Panc1 (cell line): ENCODE results near the gene TRIB2. TPM values are rescaled to one million over a fixed set of nuclear protein-coding genes. Genes with fewer than 3 reads are reported as not detected.

ENCODE experiments used
- ATAC-seq: fragments of 200-7000 bp; cut with Tn5 transposase; 2 replicates; pipeline ENCODE4 v1.9.1; 2020; ENCODE audit warnings: mild to moderate bottlenecking, moderate library complexity
- BruUV-seq: library from RNA; stranded (reverse); fragments of 400-500 nt; replicated peaks from 2 replicates; lab custom pipeline; 2021; lab: Mats Ljungman, UMichigan
- CTCF ChIA-PET: fragments of 300-600 bp; sonication (Branson Sonifier 250); formaldehyde crosslinking; loops from one replicate; lab custom pipeline; 2022; ENCODE audit warnings: antibody characterized with exemption; lab: Charles Lee
- POLR2A ChIA-PET: fragments of 300-600 bp; sonication (Branson Sonifier 250); formaldehyde crosslinking; loops from one replicate; lab custom pipeline; 2022; ENCODE audit warnings: antibody characterized with exemption; lab: Charles Lee
- DNase-seq: peaks from one replicate; pipeline ENCODE4 v3.0.0-alpha.2; 2010; ENCODE audit warnings: low read depth, low spot score
- H3K27ac ChIP-seq: 2 replicates; pipeline ENCODE4 v1.5.1; 2011; ENCODE audit warnings: mild to moderate bottlenecking, low read length, inconsistent platforms
- H3K27me3 ChIP-seq: fragments of 200-500 bp; sonication (Bioruptor generic); 2 replicates; pipeline ENCODE4 v1.6.0; 2014; ENCODE audit warnings: low read length, inconsistent platforms; ENCODE audit not compliant: control insufficient read depth, insufficient read depth
- H3K36me3 ChIP-seq: fragments of 200-500 bp; sonication (Bioruptor generic); 2 replicates; pipeline ENCODE4 v1.5.1; 2014; ENCODE audit warnings: inconsistent platforms, mild to moderate bottlenecking, low read length, moderate library complexity; ENCODE audit not compliant: control insufficient read depth, insufficient read depth
- H3K4me1 ChIP-seq: 2 replicates; pipeline ENCODE4 v1.5.1; 2011; ENCODE audit warnings: inconsistent platforms, mild to moderate bottlenecking, low read length, moderate library complexity; ENCODE audit not compliant: control insufficient read depth, insufficient read depth
- H3K4me3 ChIP-seq, 2 experiments: 2 replicates each; pipeline ENCODE4 v1.5.1; 2011 to 2012; ENCODE audit warnings: low read depth in 2 of 2, low read length in 2 of 2, mild to moderate bottlenecking in 2 of 2, inconsistent platforms in 1 of 2, moderate library complexity in 1 of 2
- H3K9me3 ChIP-seq: fragments of 200-500 bp; sonication (Bioruptor generic); 2 replicates; pipeline ENCODE4 v1.5.1; 2014; ENCODE audit warnings: low read depth, mild to moderate bottlenecking, inconsistent platforms, low read length, moderate library complexity; ENCODE audit not compliant: control insufficient read depth, insufficient read depth
- POLR2AphosphoS5 ChIP-seq: IDR thresholded peaks from 2 replicates; pipeline ENCODE4 v1.6.1; 2012; ENCODE audit warnings: mild to moderate bottlenecking, low read depth, low read length, moderate library complexity
- SIN3A ChIP-seq: IDR thresholded peaks from 2 replicates; pipeline ENCODE4 v1.6.1; 2012; ENCODE audit warnings: low read depth, mild to moderate bottlenecking, low read length, moderate library complexity, borderline replicate concordance; ENCODE audit not compliant: insufficient read depth
- TCF7L2 ChIP-seq: IDR thresholded peaks from 2 replicates; pipeline ENCODE4 v1.6.1; 2011; ENCODE audit warnings: mild to moderate bottlenecking, low read depth, low read length, inconsistent platforms
- in situ Hi-C: cut with HindIII; loops from 2 replicates; pipeline ENCODE4 v1.10.0; 2016; ENCODE audit warnings: low sequenced_read_pairs, low pct_unique_long_range_greater_than_20kb
- intact Hi-C: fragments of 100-400 bp; cut with micrococcal nuclease; formaldehyde crosslinking; loops from one replicate; pipeline ENCODE4 v1.10.0; 2022; ENCODE audit not compliant: unreplicated experiment
- total RNA-seq: library from RNA; stranded (reverse); gene quantifications from one replicate; pipeline ENCODE4 v1.2.1, GENCODE V29; 2021; ENCODE audit not compliant: unreplicated experiment
- TF ChIP-seq, protein P1 (sequence below): fragments of 450-650 bp; IDR thresholded peaks from 2 replicates; pipeline ENCODE4 v1.5.1; 2017; ENCODE audit warnings: mild to moderate bottlenecking
- TF ChIP-seq, protein P2 (sequence below), 2 experiments: IDR thresholded peaks; 2 replicates each; pipeline ENCODE4 v1.6.1; 2011 to 2012; ENCODE audit warnings: low read depth in 2 of 2, control low read depth in 1 of 2, low read length in 1 of 2, mild to moderate bottlenecking in 1 of 2, moderate library complexity in 1 of 2; ENCODE audit not compliant: insufficient read depth in 1 of 2

TRIB2 gene
- total RNA-seq, 1 experiment from 2014 or later, result 43.2 TPM

DNA sequence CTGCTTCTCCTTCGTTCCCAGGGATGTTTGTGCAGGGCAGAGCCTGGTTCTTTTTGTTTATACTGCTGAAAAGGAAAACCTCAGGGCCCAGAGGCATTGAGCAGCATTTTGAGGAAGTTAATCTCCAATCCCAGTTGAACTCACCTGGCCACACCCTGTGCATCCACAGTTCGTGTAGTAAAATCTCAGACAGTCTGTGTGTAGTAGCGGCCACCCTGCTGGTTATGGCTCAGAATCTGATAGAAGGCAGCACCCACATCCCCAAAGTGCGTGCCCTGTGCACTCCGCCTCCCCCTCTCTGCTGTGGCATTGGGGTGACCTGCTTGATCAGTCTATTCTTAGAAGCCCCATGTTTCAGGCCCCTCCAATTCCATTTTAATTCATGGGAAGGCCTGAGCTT, 10.9 kb downstream of the TRIB2 start:
- BruUV-seq, result no TSS peak
- CTCF ChIA-PET, result no interaction called here
- DNase-seq, result no peak
- H3K4me3 ChIP-seq, result no peak overlapping the region
- H3K9me3 ChIP-seq, result no peaks in the 10 kb centered on the region
- peaks cover 2% of the 10 kb centered on the region; the same call in 1 of the 2 replicates for H3K36me3 ChIP-seq
- H3K27ac ChIP-seq, result no peak overlapping the region
- ATAC-seq, result no peak
- in situ Hi-C loops (no loop called here), intact Hi-C loops (no loop called here)
- POLR2A ChIA-PET, result interaction anchor here (0.6 kb wide), 1 partner anchor 52 kb away, joined by 5 read pairs; no protein-coding TSS in a partner anchor
- TF ChIP-seq SIN3A (no peak), TCF7L2 (no peak), POLR2AphosphoS5 (no peak)
- TF ChIP-seq, protein P1, sequence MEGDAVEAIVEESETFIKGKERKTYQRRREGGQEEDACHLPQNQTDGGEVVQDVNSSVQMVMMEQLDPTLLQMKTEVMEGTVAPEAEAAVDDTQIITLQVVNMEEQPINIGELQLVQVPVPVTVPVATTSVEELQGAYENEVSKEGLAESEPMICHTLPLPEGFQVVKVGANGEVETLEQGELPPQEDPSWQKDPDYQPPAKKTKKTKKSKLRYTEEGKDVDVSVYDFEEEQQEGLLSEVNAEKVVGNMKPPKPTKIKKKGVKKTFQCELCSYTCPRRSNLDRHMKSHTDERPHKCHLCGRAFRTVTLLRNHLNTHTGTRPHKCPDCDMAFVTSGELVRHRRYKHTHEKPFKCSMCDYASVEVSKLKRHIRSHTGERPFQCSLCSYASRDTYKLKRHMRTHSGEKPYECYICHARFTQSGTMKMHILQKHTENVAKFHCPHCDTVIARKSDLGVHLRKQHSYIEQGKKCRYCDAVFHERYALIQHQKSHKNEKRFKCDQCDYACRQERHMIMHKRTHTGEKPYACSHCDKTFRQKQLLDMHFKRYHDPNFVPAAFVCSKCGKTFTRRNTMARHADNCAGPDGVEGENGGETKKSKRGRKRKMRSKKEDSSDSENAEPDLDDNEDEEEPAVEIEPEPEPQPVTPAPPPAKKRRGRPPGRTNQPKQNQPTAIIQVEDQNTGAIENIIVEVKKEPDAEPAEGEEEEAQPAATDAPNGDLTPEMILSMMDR, result no peak
- TF ChIP-seq, protein P2, sequence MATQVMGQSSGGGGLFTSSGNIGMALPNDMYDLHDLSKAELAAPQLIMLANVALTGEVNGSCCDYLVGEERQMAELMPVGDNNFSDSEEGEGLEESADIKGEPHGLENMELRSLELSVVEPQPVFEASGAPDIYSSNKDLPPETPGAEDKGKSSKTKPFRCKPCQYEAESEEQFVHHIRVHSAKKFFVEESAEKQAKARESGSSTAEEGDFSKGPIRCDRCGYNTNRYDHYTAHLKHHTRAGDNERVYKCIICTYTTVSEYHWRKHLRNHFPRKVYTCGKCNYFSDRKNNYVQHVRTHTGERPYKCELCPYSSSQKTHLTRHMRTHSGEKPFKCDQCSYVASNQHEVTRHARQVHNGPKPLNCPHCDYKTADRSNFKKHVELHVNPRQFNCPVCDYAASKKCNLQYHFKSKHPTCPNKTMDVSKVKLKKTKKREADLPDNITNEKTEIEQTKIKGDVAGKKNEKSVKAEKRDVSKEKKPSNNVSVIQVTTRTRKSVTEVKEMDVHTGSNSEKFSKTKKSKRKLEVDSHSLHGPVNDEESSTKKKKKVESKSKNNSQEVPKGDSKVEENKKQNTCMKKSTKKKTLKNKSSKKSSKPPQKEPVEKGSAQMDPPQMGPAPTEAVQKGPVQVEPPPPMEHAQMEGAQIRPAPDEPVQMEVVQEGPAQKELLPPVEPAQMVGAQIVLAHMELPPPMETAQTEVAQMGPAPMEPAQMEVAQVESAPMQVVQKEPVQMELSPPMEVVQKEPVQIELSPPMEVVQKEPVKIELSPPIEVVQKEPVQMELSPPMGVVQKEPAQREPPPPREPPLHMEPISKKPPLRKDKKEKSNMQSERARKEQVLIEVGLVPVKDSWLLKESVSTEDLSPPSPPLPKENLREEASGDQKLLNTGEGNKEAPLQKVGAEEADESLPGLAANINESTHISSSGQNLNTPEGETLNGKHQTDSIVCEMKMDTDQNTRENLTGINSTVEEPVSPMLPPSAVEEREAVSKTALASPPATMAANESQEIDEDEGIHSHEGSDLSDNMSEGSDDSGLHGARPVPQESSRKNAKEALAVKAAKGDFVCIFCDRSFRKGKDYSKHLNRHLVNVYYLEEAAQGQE (IDR thresholded peaks at IDR 0.05; ENCODE audit: insufficient read depth in 1 of 2, low read depth in 2 of 2, low read length in 1 of 2), result no peak
- H3K27me3 ChIP-seq, result no peaks in the 10 kb centered on the region
- peaks cover under 1% of the 10 kb centered on the region; the same call in 1 of the 2 replicates for H3K4me1 ChIP-seq

DNA sequence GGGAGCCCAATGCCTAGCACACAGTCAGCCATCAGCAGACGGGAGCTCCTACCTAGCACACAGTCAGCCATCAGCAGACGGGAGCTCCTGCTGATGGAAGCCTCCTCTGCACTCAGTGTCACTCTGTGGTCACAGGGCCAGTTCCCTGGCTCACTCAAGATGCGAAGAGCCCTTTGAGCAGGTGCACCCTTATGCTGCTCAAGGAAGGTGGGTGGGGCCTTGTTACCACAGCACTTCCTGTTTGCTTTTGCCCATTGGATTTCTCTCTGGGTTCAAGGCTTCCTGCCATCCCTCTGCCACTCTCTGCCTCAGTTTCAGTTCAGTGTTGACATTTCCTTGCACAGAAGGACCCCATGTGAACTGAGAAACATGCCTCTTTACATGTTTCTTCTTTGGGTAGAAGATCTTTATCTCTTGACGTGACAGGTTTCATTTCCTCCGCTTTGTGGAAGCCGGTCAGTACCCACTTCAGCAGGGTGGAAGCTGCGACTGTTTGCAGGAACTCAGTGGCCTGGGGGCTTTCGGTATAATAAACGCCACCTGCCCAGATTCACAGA, 11.6 kb downstream of the TRIB2 start:
- ChIA-PET CTCF (interaction anchor here (0.5 kb wide), 1 partner anchor 282 kb away, joined by 3 read pairs; no protein-coding TSS in a partner anchor), POLR2A (interaction anchor here (0.6 kb wide), 1 partner anchor 51 kb away, joined by 5 read pairs; no protein-coding TSS in a partner anchor)
- Histone ChIP-seq H3K9me3 (no peaks in the 10 kb centered on the region), H3K27me3 (no peaks in the 10 kb centered on the region), H3K27ac (no peak overlapping the region), H3K4me1 (no peaks in the 10 kb centered on the region), H3K4me3 (no peak overlapping the region), H3K36me3 (peaks cover 2% of the 10 kb centered on the region; the same call in 1 of the 2 replicates)
- TF ChIP-seq SIN3A (no peak), POLR2AphosphoS5 (no peak), TCF7L2 (no peak)
- TF ChIP-seq, protein P1, result no peak
- TF ChIP-seq, protein P2 (IDR thresholded peaks at IDR 0.05; ENCODE audit: insufficient read depth in 1 of 2, low read depth in 2 of 2, low read length in 1 of 2), result no peak
- no peak for DNase-seq
- in situ Hi-C loops (no loop called here), intact Hi-C loops (no loop called here)
- no peak for ATAC-seq
- no TSS peak for BruUV-seq
